ENCODE results near the gene SLTM. TPM values are rescaled to one million over a fixed set of nuclear protein-coding genes. Genes with fewer than 3 reads are reported as not detected.

Gene SLTM
- total and polyA plus RNA-seq, 8 donors, result 44.7 to 291 (median 124) TPM

- TF ChIP-seq POLR2AphosphoS5 (IDR thresholded peaks at IDR 0.05), result no peak
- TF ChIP-seq POLR2A (IDR thresholded peaks at IDR 0.05), result no peak
- no peak for TF ChIP-seq CTCF (IDR thresholded peaks at IDR 0.05)
- TF ChIP-seq EP300 (IDR thresholded peaks at IDR 0.05), result no peak
- no peak overlapping the region for H3K4me3 ChIP-seq
- no peak overlapping the region for H3K27ac ChIP-seq
- peaks cover 0 to 41% (median 7%) of the 10 kb centered on the region in 4 donors for H3K4me1 ChIP-seq
- H3K27me3 ChIP-seq, result no peaks in the 10 kb centered on the region
- 87 to 97% (median 90%) methylated on average over 1 of the region's 1 CpG for WGBS, 5 donors
- intact Hi-C loops (cut with DNase I; ENCODE audit: low total_unique reads), result no loop called here
- H3K9me3 ChIP-seq, result no peaks in the 10 kb centered on the region
- H3K36me3 ChIP-seq, result peaks cover 12 to 84% (median 73%) of the 10 kb centered on the region in 4 donors
- DNase-seq, result no peak
Measured at GRCh38 chr15:58909616-58910015, 23.9 kb downstream of the SLTM start.

GRCh38 chr15:58908550-58909309, 24.7 kb downstream of the SLTM start:
- DNase-seq, result no peak
- Histone ChIP-seq H3K27ac (no peak overlapping the region), H3K4me3 (no peak overlapping the region), H3K4me1 (peaks cover 0 to 41% (median 7%) of the 10 kb centered on the region in 4 donors), H3K9me3 (no peaks in the 10 kb centered on the region), H3K27me3 (no peaks in the 10 kb centered on the region), H3K36me3 (peaks cover 4 to 83% (median 70%) of the 10 kb centered on the region in 4 donors)
- TF ChIP-seq CTCF (IDR thresholded peaks at IDR 0.05) (no peak), POLR2A (IDR thresholded peaks at IDR 0.05) (no peak), POLR2AphosphoS5 (IDR thresholded peaks at IDR 0.05) (no peak), EP300 (IDR thresholded peaks at IDR 0.05) (no peak)
- intact Hi-C loops (cut with DNase I; ENCODE audit: low total_unique reads), result no loop called here
- 82 to 91% (median 86%) methylated on average over 6 of the region's 6 CpGs for WGBS, 5 donors

- H3K9me3 ChIP-seq, result no peaks in the 10 kb centered on the region
- H3K27me3 ChIP-seq, result no peaks in the 10 kb centered on the region
- intact Hi-C loops (cut with DNase I; ENCODE audit: low total_unique reads), result no loop called here
- H3K4me1 ChIP-seq, result peaks cover 0 to under 1% (median 0%) of the 10 kb centered on the region in 4 donors
- WGBS, 5 donors, result 83 to 91% (median 87%) methylated on average over 3 of the region's 3 CpGs
- H3K36me3 ChIP-seq, result peaks cover 24 to 84% (median 69%) of the 10 kb centered on the region in 4 donors
- DNase-seq, result no peak
- H3K27ac ChIP-seq, result no peak overlapping the region
- no peak for TF ChIP-seq CTCF (IDR thresholded peaks at IDR 0.05)
- no peak for TF ChIP-seq EP300 (IDR thresholded peaks at IDR 0.05)
- no peak for TF ChIP-seq POLR2AphosphoS5 (IDR thresholded peaks at IDR 0.05)
- no peak overlapping the region for H3K4me3 ChIP-seq
Measured at GRCh38 chr15:58900631-58901030, 32.8 kb downstream of the SLTM start.

- 54 to 84% (median 70%) methylated on average over 1 of the region's 1 CpG for WGBS, 5 donors
- TF ChIP-seq EP300 (IDR thresholded peaks at IDR 0.05) (no peak), CTCF (IDR thresholded peaks at IDR 0.05) (no peak), POLR2A (IDR thresholded peaks at IDR 0.05) (no peak), POLR2AphosphoS5 (IDR thresholded peaks at IDR 0.05) (no peak)
- intact Hi-C loops (cut with DNase I; ENCODE audit: low total_unique reads), result no loop called here
- Histone ChIP-seq H3K27ac (no peak overlapping the region), H3K27me3 (no peaks in the 10 kb centered on the region), H3K4me3 (no peak overlapping the region), H3K4me1 (no peaks in the 10 kb centered on the region), H3K9me3 (no peaks in the 10 kb centered on the region), H3K36me3 (peaks cover 35 to 84% (median 75%) of the 10 kb centered on the region in 4 donors)
- no peak for DNase-seq
Measured at GRCh38 chr15:58898150-58898680, 35.3 kb downstream of the SLTM start.
